NB4 (cell line): ENCODE results near the gene GRIK4.
"Not testable (repeated sequence)": the region's sequence is repeated elsewhere in the genome, so short reads cannot be mapped to it uniquely, and the experiment has no call there.

Experiments
- DNase-seq: peaks from one replicate; pipeline ENCODE4 v3.0.0; 2010; ENCODE audit warnings: low read depth
- H3K4me3 ChIP-seq: one replicate; pipeline ENCODE4 v1.5.1; 2011; ENCODE audit warnings: mild to moderate bottlenecking, low read depth, low read length, moderate library complexity
- MYC ChIP-seq: IDR thresholded peaks from 2 replicates; pipeline ENCODE4 v1.6.1; 2011; ENCODE audit warnings: low read depth, low read length
- POLR2A ChIP-seq: IDR thresholded peaks from 2 replicates; pipeline ENCODE4 v1.6.1; 2011; ENCODE audit warnings: mild to moderate bottlenecking; ENCODE audit not compliant: insufficient read length; ENCODE audit errors: extremely low read depth
- TF ChIP-seq, protein P1 (sequence below): IDR thresholded peaks from one replicate; pipeline ENCODE4 v1.5.1; 2012; ENCODE audit warnings: low read depth, low read length
- TF ChIP-seq, protein P2 (sequence below): IDR thresholded peaks from 2 replicates; pipeline ENCODE4 v1.6.1; 2011; ENCODE audit warnings: low read depth, low read length

GRIK4 gene

DNA sequence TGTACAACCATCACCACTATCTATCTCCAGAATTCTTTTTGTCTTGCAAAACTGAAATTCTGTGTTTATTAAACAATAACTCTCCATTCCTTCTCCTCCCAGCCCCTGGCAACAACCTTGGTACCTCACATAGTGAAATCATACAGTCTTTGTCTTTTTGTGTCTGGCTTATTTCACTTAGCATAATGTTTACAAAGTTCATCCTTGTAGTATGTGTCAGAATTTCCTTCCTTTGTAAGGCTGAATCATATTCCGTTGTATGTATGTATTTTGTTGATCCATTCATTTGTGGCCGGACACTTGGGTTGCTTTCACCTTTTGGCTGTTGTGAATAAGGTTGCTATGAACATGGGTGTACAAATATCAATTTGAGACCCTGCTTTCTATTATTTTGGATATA, 268.7 kb downstream of the GRIK4 start:
- TF ChIP-seq, protein P1, sequence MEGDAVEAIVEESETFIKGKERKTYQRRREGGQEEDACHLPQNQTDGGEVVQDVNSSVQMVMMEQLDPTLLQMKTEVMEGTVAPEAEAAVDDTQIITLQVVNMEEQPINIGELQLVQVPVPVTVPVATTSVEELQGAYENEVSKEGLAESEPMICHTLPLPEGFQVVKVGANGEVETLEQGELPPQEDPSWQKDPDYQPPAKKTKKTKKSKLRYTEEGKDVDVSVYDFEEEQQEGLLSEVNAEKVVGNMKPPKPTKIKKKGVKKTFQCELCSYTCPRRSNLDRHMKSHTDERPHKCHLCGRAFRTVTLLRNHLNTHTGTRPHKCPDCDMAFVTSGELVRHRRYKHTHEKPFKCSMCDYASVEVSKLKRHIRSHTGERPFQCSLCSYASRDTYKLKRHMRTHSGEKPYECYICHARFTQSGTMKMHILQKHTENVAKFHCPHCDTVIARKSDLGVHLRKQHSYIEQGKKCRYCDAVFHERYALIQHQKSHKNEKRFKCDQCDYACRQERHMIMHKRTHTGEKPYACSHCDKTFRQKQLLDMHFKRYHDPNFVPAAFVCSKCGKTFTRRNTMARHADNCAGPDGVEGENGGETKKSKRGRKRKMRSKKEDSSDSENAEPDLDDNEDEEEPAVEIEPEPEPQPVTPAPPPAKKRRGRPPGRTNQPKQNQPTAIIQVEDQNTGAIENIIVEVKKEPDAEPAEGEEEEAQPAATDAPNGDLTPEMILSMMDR, result no peak
- TF ChIP-seq, protein P2, sequence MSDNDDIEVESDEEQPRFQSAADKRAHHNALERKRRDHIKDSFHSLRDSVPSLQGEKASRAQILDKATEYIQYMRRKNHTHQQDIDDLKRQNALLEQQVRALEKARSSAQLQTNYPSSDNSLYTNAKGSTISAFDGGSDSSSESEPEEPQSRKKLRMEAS, result no peak
- TF ChIP-seq MYC (no peak), POLR2A (no peak)
- DNase-seq, result no peak
- no peak overlapping the region for H3K4me3 ChIP-seq

DNA sequence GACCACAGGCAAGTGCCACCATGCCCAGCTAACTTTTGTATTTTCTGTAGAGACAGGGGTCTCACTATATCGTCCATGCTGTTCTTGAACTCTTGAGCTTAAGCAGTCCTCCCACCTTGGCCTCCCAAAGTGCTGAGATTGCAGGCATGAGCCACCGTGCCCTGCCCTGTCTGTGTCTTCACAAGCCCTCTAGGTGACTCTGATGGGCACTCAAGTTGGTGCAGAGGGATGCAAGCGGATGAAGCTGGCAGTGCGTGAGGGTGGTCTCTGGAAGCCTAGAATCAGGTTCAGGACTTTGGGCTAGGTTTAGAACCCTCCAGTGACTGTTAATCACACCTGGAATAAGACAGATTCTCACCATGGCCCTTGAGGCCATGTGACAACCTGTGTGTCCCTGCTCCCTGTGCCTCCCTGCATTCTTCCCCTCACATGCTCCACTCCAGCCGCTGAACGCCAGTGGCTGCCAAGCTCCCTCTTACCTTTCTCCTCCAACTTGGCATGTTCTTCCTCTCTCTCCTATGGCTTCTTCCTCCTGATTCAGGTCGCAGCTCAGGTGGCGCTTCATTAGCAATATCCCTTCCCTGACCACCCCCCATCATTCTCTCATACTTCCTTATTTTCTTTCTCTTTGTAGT, 270.1 kb downstream of the GRIK4 start:
- H3K4me3 ChIP-seq, result no peak overlapping the region
- TF ChIP-seq MYC, result no peak
- TF ChIP-seq, protein P1, result no peak
- TF ChIP-seq POLR2A, result no peak
- TF ChIP-seq, protein P2, result no peak
- no peak for DNase-seq

DNA sequence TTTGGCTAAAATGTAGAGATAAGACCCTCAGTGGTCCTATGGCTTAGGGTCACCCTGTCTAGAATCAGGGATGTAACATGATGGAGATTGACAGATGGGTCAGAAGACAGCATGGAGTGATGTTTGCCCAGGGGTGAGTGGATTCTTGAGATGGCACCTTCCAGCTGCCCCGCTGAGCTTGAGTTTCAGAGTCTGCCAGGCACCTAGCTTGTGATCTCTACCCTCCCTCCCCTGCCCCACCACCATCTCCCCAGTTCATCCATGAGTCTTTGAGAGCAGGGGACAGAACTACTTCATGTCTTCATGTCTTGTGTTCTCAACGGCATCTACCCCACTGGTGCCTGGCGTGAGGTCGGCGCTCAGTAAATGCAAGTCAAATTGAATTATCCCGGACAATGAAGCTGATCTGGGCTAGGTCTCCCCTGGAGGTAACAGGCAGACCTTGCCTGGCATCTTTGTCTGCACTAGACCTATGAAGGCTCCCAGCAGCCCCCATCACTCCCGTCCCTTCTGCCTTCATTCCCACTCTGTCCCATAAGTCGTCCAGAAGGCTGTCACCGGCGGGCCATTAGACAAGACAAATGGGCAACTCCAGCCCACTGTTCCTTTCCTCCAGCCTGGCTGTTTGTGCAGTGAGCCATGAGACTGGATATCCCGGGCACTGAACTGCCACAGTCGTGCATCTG, 273.2 kb downstream of the GRIK4 start:
- H3K4me3 ChIP-seq, result no peak overlapping the region
- TF ChIP-seq, protein P1, result no peak
- TF ChIP-seq MYC, result no peak
- TF ChIP-seq, protein P2, result no peak
- no peak for TF ChIP-seq POLR2A
- DNase-seq, result no peak

DNA sequence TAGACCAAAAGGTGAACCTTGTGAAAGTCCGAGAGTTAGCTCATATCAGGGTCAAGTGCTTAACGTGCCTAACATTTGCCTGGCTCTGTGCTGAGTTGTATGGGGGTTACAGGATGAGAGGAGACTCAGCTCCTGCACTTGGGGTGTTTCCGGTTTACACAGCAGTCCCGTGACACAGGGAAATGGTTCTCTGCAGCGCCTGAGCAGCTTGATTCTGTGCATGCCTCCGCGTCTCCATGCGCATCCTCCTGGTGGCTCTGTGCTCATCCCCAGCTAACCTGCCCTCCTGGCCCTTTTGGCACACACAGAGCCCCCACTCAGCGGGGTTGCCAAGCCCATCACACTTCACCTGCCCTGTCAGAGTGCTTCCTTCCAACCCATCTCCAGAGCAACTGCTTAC, 274.0 kb downstream of the GRIK4 start:
- DNase-seq, result no peak
- no peak overlapping the region for H3K4me3 ChIP-seq
- TF ChIP-seq, protein P2, result no peak
- TF ChIP-seq POLR2A (no peak), MYC (no peak)
- TF ChIP-seq, protein P1, result no peak

DNA sequence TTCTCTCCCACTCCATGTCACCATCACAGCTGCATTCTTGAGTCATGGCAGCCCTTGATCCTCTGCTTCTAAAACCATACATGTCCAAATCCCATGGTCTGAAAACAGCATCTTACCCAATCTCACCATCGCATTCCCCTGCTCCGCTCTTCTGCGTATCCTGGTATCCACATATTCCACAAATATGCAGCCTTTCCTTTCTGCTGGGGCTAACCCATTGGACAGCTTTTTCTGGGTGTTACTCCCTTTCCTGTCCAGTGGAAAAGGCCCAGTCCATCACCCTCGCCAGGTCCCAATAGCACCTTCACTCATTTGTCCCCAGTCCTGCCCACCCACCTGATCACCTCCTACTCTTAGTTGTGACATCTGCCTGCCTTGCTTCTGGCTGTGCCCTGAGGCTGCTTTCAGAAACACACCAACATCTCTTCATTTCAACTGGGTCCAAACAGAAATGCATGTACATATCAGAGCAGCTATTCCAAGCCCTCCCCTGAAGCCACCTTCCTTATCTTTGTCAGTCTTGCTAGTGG, 274.7 kb downstream of the GRIK4 start:
- TF ChIP-seq MYC, result no peak
- no peak for TF ChIP-seq POLR2A
- TF ChIP-seq, protein P2, result no peak
- TF ChIP-seq, protein P1, result no peak
- H3K4me3 ChIP-seq, result no peak overlapping the region
- no peak for DNase-seq

DNA sequence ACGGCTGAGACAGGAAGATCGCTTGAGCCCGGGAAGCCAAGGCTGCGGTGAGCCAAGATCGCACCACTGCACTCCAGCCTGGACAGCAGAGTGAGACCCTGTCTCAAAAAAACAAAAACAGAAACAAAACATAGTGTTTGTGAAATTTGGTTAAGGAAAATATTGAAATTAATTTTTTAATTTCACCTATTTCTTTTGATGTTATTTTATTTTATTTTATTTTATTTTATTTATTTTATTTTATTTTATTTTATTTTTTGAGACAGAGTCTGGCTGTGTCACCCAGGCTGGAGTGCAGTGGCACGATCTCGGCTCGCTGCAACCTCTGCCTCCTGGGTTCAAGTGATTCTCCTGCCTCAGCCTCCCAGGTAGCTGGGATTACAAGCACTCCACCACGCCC, 275.7 kb downstream of the GRIK4 start:
- not testable (repeated sequence) for H3K4me3 ChIP-seq, DNase-seq
